H9 (cell line): Measurements from ENCODE around the gene KCTD16. TPM values are rescaled to one million over a fixed set of nuclear protein-coding genes. Genes with fewer than 3 reads are reported as not detected.

ENCODE experiments used
- DNase-seq: peaks from one replicate; pipeline ENCODE4 v3.0.0-alpha.2; 2017
- H2AFZ ChIP-seq: one replicate; pipeline ENCODE4 v1.6.1; 2013; ENCODE audit warnings: mild to moderate bottlenecking, low read length, control low read depth, moderate library complexity
- H2AK5ac ChIP-seq: 2 replicates; pipeline ENCODE4 v1.6.1; 2013; ENCODE audit warnings: low read length, control low read depth, mixed read lengths; ENCODE audit not compliant: insufficient read length
- H2BK120ac ChIP-seq: one replicate; pipeline ENCODE4 v1.6.1; 2013; ENCODE audit warnings: low read depth, mild to moderate bottlenecking, low read length, control low read depth, inconsistent platforms; ENCODE audit not compliant: poor library complexity, severe bottlenecking
- H2BK12ac ChIP-seq: 2 replicates; pipeline ENCODE4 v1.6.1; 2013; ENCODE audit warnings: low read length, control low read depth, mixed read lengths, low read depth; ENCODE audit not compliant: insufficient read length
- H2BK15ac ChIP-seq: 2 replicates; pipeline ENCODE4 v1.6.1; 2013; ENCODE audit warnings: low read depth, low read length, control low read depth
- H2BK20ac ChIP-seq: one replicate; pipeline ENCODE4 v1.6.1; 2013; ENCODE audit warnings: low read depth, mild to moderate bottlenecking, low read length, control low read depth, inconsistent platforms; ENCODE audit not compliant: poor library complexity, severe bottlenecking
- H2BK5ac ChIP-seq: 2 replicates; pipeline ENCODE4 v1.6.1; 2013; ENCODE audit warnings: low read length, control low read depth, mixed read lengths; ENCODE audit not compliant: insufficient read length
- H3K14ac ChIP-seq: 2 replicates; pipeline ENCODE4 v1.6.1; 2013; ENCODE audit warnings: low read length, control low read depth; ENCODE audit not compliant: insufficient read depth
- H3K18ac ChIP-seq: 2 replicates; pipeline ENCODE4 v1.6.1; 2013; ENCODE audit warnings: low read depth, mild to moderate bottlenecking, mixed read lengths, low read length, control low read depth; ENCODE audit not compliant: insufficient read length
- H3K23ac ChIP-seq: 2 replicates; pipeline ENCODE4 v1.6.1; 2013; ENCODE audit warnings: low read length, control low read depth, mixed read lengths, low read depth; ENCODE audit not compliant: insufficient read length
- H3K23me2 ChIP-seq: 2 replicates; pipeline ENCODE4 v1.6.1; 2013; ENCODE audit warnings: low read depth, mild to moderate bottlenecking, mixed read lengths, low read length, control low read depth; ENCODE audit not compliant: insufficient read length, poor library complexity, severe bottlenecking
- H3K27ac ChIP-seq: 2 replicates; pipeline ENCODE4 v1.5.1; 2013; ENCODE audit warnings: low read length, control low read depth, mixed read lengths, low read depth; ENCODE audit not compliant: insufficient read length
- H3K27me3 ChIP-seq: 2 replicates; pipeline ENCODE4 v1.6.1; 2013; ENCODE audit warnings: low read length, control low read depth, inconsistent platforms; ENCODE audit not compliant: insufficient read depth
- H3K4ac ChIP-seq: 2 replicates; pipeline ENCODE4 v1.6.1; 2013; ENCODE audit warnings: low read depth, mild to moderate bottlenecking, control low read depth, inconsistent platforms, low read length, moderate library complexity
- H3K4me1 ChIP-seq: 2 replicates; pipeline ENCODE4 v1.6.1; 2013; ENCODE audit warnings: low read length, control low read depth, inconsistent platforms; ENCODE audit not compliant: insufficient read depth
- H3K4me2 ChIP-seq: 2 replicates; pipeline ENCODE4 v1.6.1; 2013; ENCODE audit warnings: low read length, control low read depth, mixed read lengths; ENCODE audit not compliant: insufficient read length, insufficient read depth
- H3K56ac ChIP-seq: 2 replicates; pipeline ENCODE4 v1.6.1; 2013; ENCODE audit warnings: low read depth, mild to moderate bottlenecking, mixed read lengths, low read length, control low read depth; ENCODE audit not compliant: insufficient read length
- H3K79me1 ChIP-seq: 2 replicates; pipeline ENCODE4 v1.6.1; 2013; ENCODE audit warnings: low read depth, mild to moderate bottlenecking, moderate library complexity, low read length, control low read depth, inconsistent platforms; ENCODE audit not compliant: insufficient read depth, poor library complexity, severe bottlenecking
- H3K79me2 ChIP-seq: 2 replicates; pipeline ENCODE4 v1.6.1; 2013; ENCODE audit warnings: low read length, control low read depth, inconsistent platforms; ENCODE audit not compliant: insufficient read depth
- H3K9ac ChIP-seq: 2 replicates; pipeline ENCODE4 v1.6.1; 2013; ENCODE audit warnings: low read length, control low read depth, mixed read lengths; ENCODE audit not compliant: insufficient read length; ENCODE audit errors: extremely low read depth
- H3K9me3 ChIP-seq: one replicate; pipeline ENCODE4 v1.6.1; 2013; ENCODE audit warnings: low read depth, low read length, inconsistent platforms; ENCODE audit not compliant: control insufficient read depth
- H3T11ph ChIP-seq: one replicate; pipeline ENCODE4 v1.6.1; 2013; ENCODE audit warnings: mild to moderate bottlenecking, low read length, control low read depth, inconsistent platforms
- H4K20me1 ChIP-seq: one replicate; pipeline ENCODE4 v1.6.1; 2013; ENCODE audit not compliant: control insufficient read depth, insufficient read length, insufficient read depth
- H4K5ac ChIP-seq: 2 replicates; pipeline ENCODE4 v1.6.1; 2013; ENCODE audit warnings: low read depth, mild to moderate bottlenecking, mixed read lengths, low read length, control low read depth; ENCODE audit not compliant: insufficient read length
- H4K8ac ChIP-seq: replicated peaks from 2 replicates; pipeline ENCODE4 v1.6.1; 2013; ENCODE audit warnings: low read length, control low read depth, mixed read lengths, low read depth; ENCODE audit not compliant: insufficient read length
- H4K91ac ChIP-seq: 2 replicates; pipeline ENCODE4 v1.6.1; 2013; ENCODE audit warnings: low read depth, mild to moderate bottlenecking, moderate library complexity, mixed read lengths, low read length, control low read depth; ENCODE audit not compliant: insufficient read length
- H3K27ac Mint-ChIP-seq, 3 experiments: 2 replicates in 2 of 3; 3 replicates in 1 of 3; pipeline ENCODE4 v1.8.0; 2020 to 2021; ENCODE audit warnings: mixed read lengths in 3 of 3, mild to moderate bottlenecking in 1 of 3, moderate library complexity in 1 of 3
- H3K27me3 Mint-ChIP-seq: 2 replicates; pipeline ENCODE4 v1.8.0; 2021; ENCODE audit warnings: low read depth, mild to moderate bottlenecking, moderate library complexity, mixed read lengths
- H3K36me3 Mint-ChIP-seq, 3 experiments: 2 replicates in 2 of 3; 3 replicates in 1 of 3; pipeline ENCODE4 v1.8.0; 2020 to 2021; ENCODE audit warnings: low read depth in 3 of 3, mixed read lengths in 3 of 3; ENCODE audit not compliant: insufficient read depth in 1 of 3
- H3K4me1 Mint-ChIP-seq, 2 experiments: 2 replicates each; pipeline ENCODE4 v1.8.0; 2020; ENCODE audit warnings: mixed read lengths in 2 of 2
- H3K4me3 Mint-ChIP-seq, 2 experiments: 2 replicates in 1 of 2; 3 replicates in 1 of 2; pipeline ENCODE4 v1.8.0; 2020 to 2021; ENCODE audit warnings: mild to moderate bottlenecking in 2 of 2, mixed read lengths in 2 of 2, moderate library complexity in 1 of 2
- H3K9me3 Mint-ChIP-seq, 2 experiments: 2 replicates in 1 of 2; 3 replicates in 1 of 2; pipeline ENCODE4 v1.8.0; 2020; ENCODE audit warnings: mild to moderate bottlenecking in 2 of 2, mixed read lengths in 2 of 2, moderate library complexity in 1 of 2
- WGBS: extraction: QIAGEN DNeasy Blood & Tissue Kit; methylation state at CpG from one replicate; pipeline ENCODE4 v1.1.7; 2013; ENCODE audit warnings: missing lambda C conversion rate, low lambda C conversion rate, mixed read lengths; ENCODE audit not compliant: insufficient read length; ENCODE audit errors: extremely low coverage; 5-methylcytosine and 5-hydroxymethylcytosine counted together
- total RNA-seq: library from RNA; stranded (reverse); gene quantifications from 2 replicates; pipeline ENCODE4 v1.2.1, GENCODE V29; 2021
- TF ChIP-seq, protein P1 (sequence below): fragments of 200-600 bp; sonication (generic); conservative IDR thresholded peaks from 3 replicates; pipeline ENCODE4 v1.8.0; 2021; ENCODE audit warnings: antibody characterized with exemption, mild to moderate bottlenecking

The KCTD16 gene
- total RNA-seq, 1 experiment from 2014 or later = 0.09 TPM

DNA sequence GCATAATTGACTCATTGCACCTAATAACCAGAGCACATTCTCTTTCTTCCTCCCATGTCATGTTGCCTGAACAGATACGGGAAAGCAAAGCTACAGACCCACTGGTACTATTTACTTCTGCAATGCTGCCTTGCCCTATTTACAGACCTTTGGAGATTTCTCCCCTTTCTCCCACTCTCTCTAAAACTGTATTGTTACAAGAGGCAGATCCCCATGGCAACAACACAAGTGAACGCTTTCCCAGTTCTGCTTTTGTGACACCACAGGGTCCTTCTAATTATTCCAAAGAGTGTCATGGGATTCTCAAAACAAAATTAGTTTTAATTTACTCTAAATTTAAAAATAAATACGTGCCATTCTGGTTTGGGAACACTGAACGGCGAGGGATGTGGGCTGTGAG, 104.7 kb downstream of the KCTD16 start:
- Histone ChIP-seq H3K27me3 (no peaks in the 10 kb centered on the region), H3K4me1 (no peaks in the 10 kb centered on the region), H2BK120ac (no peak overlapping the region), H3K4ac (no peak overlapping the region), H3K4me2 (no peak overlapping the region), H4K5ac (no peak overlapping the region), H4K91ac (no peak overlapping the region), H3K56ac (no peak overlapping the region), H2AK5ac (no peak overlapping the region), H4K20me1 (no peaks in the 10 kb centered on the region), H2BK20ac (no peak overlapping the region), H4K8ac (no peak overlapping the region), H3K9ac (no peak overlapping the region), H3K23me2 (no peaks in the 10 kb centered on the region), H3K79me1 (no peaks in the 10 kb centered on the region), H3K9me3 (no peaks in the 10 kb centered on the region), H3K18ac (no peak overlapping the region), H2BK15ac (no peak overlapping the region), H3K23ac (no peak overlapping the region), H3K27ac (no peak overlapping the region), H2BK12ac (no peak overlapping the region), H2AFZ (no peak overlapping the region), H2BK5ac (no peak overlapping the region), H3K14ac (no peak overlapping the region), H3K79me2 (no peaks in the 10 kb centered on the region), H3T11ph (no peak overlapping the region)
- H3K4me3 Mint-ChIP-seq = no peak overlapping the region
- no peak for DNase-seq
- H3K9me3 Mint-ChIP-seq = peaks cover 10 to 12% of the 10 kb centered on the region in 2 experiments; a peak in 4 of 5 replicates
- TF ChIP-seq, protein P1, sequence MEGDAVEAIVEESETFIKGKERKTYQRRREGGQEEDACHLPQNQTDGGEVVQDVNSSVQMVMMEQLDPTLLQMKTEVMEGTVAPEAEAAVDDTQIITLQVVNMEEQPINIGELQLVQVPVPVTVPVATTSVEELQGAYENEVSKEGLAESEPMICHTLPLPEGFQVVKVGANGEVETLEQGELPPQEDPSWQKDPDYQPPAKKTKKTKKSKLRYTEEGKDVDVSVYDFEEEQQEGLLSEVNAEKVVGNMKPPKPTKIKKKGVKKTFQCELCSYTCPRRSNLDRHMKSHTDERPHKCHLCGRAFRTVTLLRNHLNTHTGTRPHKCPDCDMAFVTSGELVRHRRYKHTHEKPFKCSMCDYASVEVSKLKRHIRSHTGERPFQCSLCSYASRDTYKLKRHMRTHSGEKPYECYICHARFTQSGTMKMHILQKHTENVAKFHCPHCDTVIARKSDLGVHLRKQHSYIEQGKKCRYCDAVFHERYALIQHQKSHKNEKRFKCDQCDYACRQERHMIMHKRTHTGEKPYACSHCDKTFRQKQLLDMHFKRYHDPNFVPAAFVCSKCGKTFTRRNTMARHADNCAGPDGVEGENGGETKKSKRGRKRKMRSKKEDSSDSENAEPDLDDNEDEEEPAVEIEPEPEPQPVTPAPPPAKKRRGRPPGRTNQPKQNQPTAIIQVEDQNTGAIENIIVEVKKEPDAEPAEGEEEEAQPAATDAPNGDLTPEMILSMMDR = no peak
- no CpG with 5 or more reads among the region's 5 CpGs for WGBS
- peaks cover 0 to 21% (median 0%) of the 10 kb centered on the region in 3 experiments; a peak in 2 of 7 replicates for H3K36me3 Mint-ChIP-seq
- H3K27me3 Mint-ChIP-seq = no peaks in the 10 kb centered on the region
- H3K27ac Mint-ChIP-seq = no peak overlapping the region
- peaks cover 0 to 4% of the 10 kb centered on the region in 2 experiments; a peak in 2 of 4 replicates for H3K4me1 Mint-ChIP-seq
